HepG2 (cell line): ENCODE data around the gene ANKRD42. TPM values are rescaled to one million over a fixed set of nuclear protein-coding genes. Genes with fewer than 3 reads are reported as not detected.

Source experiments
- ADNP ChIP-seq: sonication (generic); formaldehyde crosslinking; IDR thresholded peaks from 2 replicates; pipeline ENCODE4 v1.4.0; 2020; ENCODE audit warnings: missing genetic modification reagents
- AGO2 ChIP-seq: fragments of 200-400 bp; formaldehyde crosslinking; optimal IDR thresholded peaks from 2 replicates; pipeline ENCODE3; 2017; ENCODE audit warnings: mild to moderate bottlenecking, low read depth, low read length, moderate library complexity
- DMAP1 ChIP-seq: IDR thresholded peaks from 2 replicates; pipeline ENCODE4 v1.6.1; 2016
- FOXK1 ChIP-seq: sonication (generic); formaldehyde crosslinking; IDR thresholded peaks from 2 replicates; pipeline ENCODE4 v1.4.0; 2020; ENCODE audit warnings: low read depth, missing genetic modification reagents, borderline replicate concordance
- GATAD2A ChIP-seq: IDR thresholded peaks from 2 replicates; pipeline ENCODE4 v1.6.1; 2016
- HNRNPK ChIP-seq: fragments of 200-400 bp; formaldehyde crosslinking; IDR thresholded peaks from 2 replicates; pipeline ENCODE4 v1.6.1; 2018; ENCODE audit warnings: low read length, low read depth, moderate library complexity, mild to moderate bottlenecking; ENCODE audit not compliant: poor library complexity, severe bottlenecking
- KLF16 ChIP-seq, 2 experiments: sonication (generic) in 1 of 2; formaldehyde crosslinking in 1 of 2; IDR thresholded peaks; 2 replicates each; pipeline versions ENCODE4 v1.6.1 to v1.8.0; 2016 to 2023; ENCODE audit warnings: missing genetic modification reagents in 2 of 2, missing compliant biosample characterization in 1 of 2
- MIER2 ChIP-seq: IDR thresholded peaks from 2 replicates; pipeline ENCODE4 v1.6.1; 2016; ENCODE audit warnings: missing biosample characterization, missing genetic modification reagents
- MXD4 ChIP-seq: IDR thresholded peaks from 2 replicates; pipeline ENCODE4 v1.6.1; 2016; ENCODE audit warnings: mild to moderate bottlenecking, missing biosample characterization, missing genetic modification reagents
- NPAS2 ChIP-seq: sonication (generic); formaldehyde crosslinking; IDR thresholded peaks from 2 replicates; pipeline ENCODE4 v1.8.0; 2022; ENCODE audit warnings: mild to moderate bottlenecking, missing genetic modification reagents, borderline replicate concordance
- SALL2 ChIP-seq: sonication (generic); formaldehyde crosslinking; IDR thresholded peaks from 2 replicates; pipeline ENCODE4 v1.8.1; 2023; ENCODE audit warnings: mild to moderate bottlenecking, missing genetic modification reagents, inconsistent platforms
- SKI ChIP-seq: fragments of 450-650 bp; IDR thresholded peaks from one replicate; pipeline ENCODE4 v1.6.1; 2018; ENCODE audit warnings: mild to moderate bottlenecking; ENCODE audit not compliant: partially characterized antibody
- SRF ChIP-seq: IDR thresholded peaks from 2 replicates; pipeline ENCODE4 v1.6.1; 2011; ENCODE audit warnings: mild to moderate bottlenecking, low read depth, low read length, moderate library complexity
- TBL1XR1 ChIP-seq: fragments of 150-350 bp; IDR thresholded peaks from 2 replicates; pipeline ENCODE4 v1.6.1; 2014; ENCODE audit warnings: borderline replicate concordance, low read length; ENCODE audit not compliant: partially characterized antibody
- USF2 ChIP-seq, 2 experiments: sonication (generic) in 1 of 2; formaldehyde crosslinking in 1 of 2; IDR thresholded peaks; 2 replicates each; pipeline versions ENCODE4 v1.5.1 to v1.6.1; 2011 to 2020; ENCODE audit warnings: borderline replicate concordance in 1 of 2, low read depth in 1 of 2, low read length in 1 of 2, mild to moderate bottlenecking in 1 of 2, missing genetic modification reagents in 1 of 2, moderate library complexity in 1 of 2
- YEATS4 ChIP-seq: sonication (generic); formaldehyde crosslinking; IDR thresholded peaks from 2 replicates; pipeline ENCODE4 v1.4.0; 2020; ENCODE audit warnings: missing genetic modification reagents, borderline replicate concordance
- ZIK1 ChIP-seq: sonication (generic); formaldehyde crosslinking; IDR thresholded peaks from 2 replicates; pipeline ENCODE4 v1.5.0; 2020; ENCODE audit warnings: mild to moderate bottlenecking, low read depth, missing genetic modification reagents, borderline replicate concordance
- ZNF367 ChIP-seq: sonication (generic); formaldehyde crosslinking; IDR thresholded peaks from 2 replicates; pipeline ENCODE4 v1.4.0; 2020; ENCODE audit warnings: missing genetic modification reagents, borderline replicate concordance
- ZNF512B ChIP-seq: sonication (generic); formaldehyde crosslinking; IDR thresholded peaks from 2 replicates; pipeline ENCODE4 v1.5.1; 2020; ENCODE audit warnings: missing genetic modification reagents, mild to moderate bottlenecking, borderline replicate concordance
- ZNF562 ChIP-seq: sonication (generic); formaldehyde crosslinking; IDR thresholded peaks from 2 replicates; pipeline ENCODE4 v1.8.0; 2022; ENCODE audit warnings: missing genetic modification reagents, borderline replicate concordance
- ZNF713 ChIP-seq: sonication (generic); formaldehyde crosslinking; IDR thresholded peaks from 2 replicates; pipeline ENCODE4 v1.4.0; 2020; ENCODE audit warnings: mild to moderate bottlenecking, missing genetic modification reagents
- ZNF772 ChIP-seq: sonication (generic); formaldehyde crosslinking; IDR thresholded peaks from 2 replicates; pipeline ENCODE4 v1.5.0; 2020; ENCODE audit warnings: mild to moderate bottlenecking, missing genetic modification reagents
- polyA plus RNA-seq, 8 experiments: library from polyadenylated mRNA; depleted of rRNA in 3 of 8; stranded (reverse) in 7 of 8; unstranded in 1 of 8; fragments of >200 nt; fragmentation: Illumina TruSeq in 4 of 8; extraction: Trizol in 4 of 8; gene quantifications; 2 replicates each; pipeline versions ENCODE4 v1.2.1 to v1.2.3, GENCODE V29; 2011 to 2016; ENCODE audit warnings: low read depth in 4 of 8, missing spikeins in 1 of 8, mixed read lengths in 1 of 8; ENCODE audit not compliant: insufficient read depth in 1 of 8
- total RNA-seq, 5 experiments: library from RNA; depleted of rRNA; stranded (reverse); fragments of >200 nt; fragmentation: Illumina TruSeq; extraction: Trizol; gene quantifications; 2 replicates each; pipeline ENCODE4 v1.2.3, GENCODE V29; 2016; ENCODE audit warnings: low read depth in 1 of 5
- TF ChIP-seq, protein P1 (sequence below): IDR thresholded peaks from 2 replicates; pipeline ENCODE4 v1.6.1; 2018; ENCODE audit warnings: missing genetic modification reagents

Gene ANKRD42
- total and polyA plus RNA-seq, 2 of the 13 experiments (the other 11 are each of a cell fraction or from before 2014, with no cell fraction given): 2.2 to 3.7 TPM

- no peak for TF ChIP-seq ZNF512B (CRISPR knock-in tag)
- peak; percentile 93 for TF ChIP-seq DMAP1 (CRISPR knock-in tag)
- TF ChIP-seq NPAS2: no peak
- peak; percentile 79; the same call in 1 of the 2 replicates for TF ChIP-seq FOXK1 (CRISPR knock-in tag)
- peak; percentile 54; the same call in 1 of the 2 replicates for TF ChIP-seq SALL2 (CRISPR knock-in tag)
- no peak for TF ChIP-seq ZNF562
- peak; percentile 52 for TF ChIP-seq AGO2
- no peak for TF ChIP-seq SRF
- no peak for TF ChIP-seq USF2 (IDR thresholded peaks at IDR 0.05; ENCODE audit: low read depth, low read length)
- TF ChIP-seq USF2 (CRISPR knock-in tag; IDR thresholded peaks at IDR 0.05; ENCODE audit: borderline replicate concordance): no peak; the same call in 1 of the 2 replicates
- 0 out of 2 replicates have a peak, but pooled peaks have one; percentile 61 for TF ChIP-seq ZNF367 (CRISPR knock-in tag)
- TF ChIP-seq YEATS4: peak; percentile 88
- no peak for TF ChIP-seq SKI
- TF ChIP-seq, protein P1, sequence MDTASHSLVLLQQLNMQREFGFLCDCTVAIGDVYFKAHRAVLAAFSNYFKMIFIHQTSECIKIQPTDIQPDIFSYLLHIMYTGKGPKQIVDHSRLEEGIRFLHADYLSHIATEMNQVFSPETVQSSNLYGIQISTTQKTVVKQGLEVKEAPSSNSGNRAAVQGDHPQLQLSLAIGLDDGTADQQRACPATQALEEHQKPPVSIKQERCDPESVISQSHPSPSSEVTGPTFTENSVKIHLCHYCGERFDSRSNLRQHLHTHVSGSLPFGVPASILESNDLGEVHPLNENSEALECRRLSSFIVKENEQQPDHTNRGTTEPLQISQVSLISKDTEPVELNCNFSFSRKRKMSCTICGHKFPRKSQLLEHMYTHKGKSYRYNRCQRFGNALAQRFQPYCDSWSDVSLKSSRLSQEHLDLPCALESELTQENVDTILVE (CRISPR knock-in tag): peak; percentile 55; the same call in 1 of the 2 replicates
- TF ChIP-seq MIER2 (CRISPR knock-in tag): no peak
- no peak for TF ChIP-seq ZNF713 (CRISPR knock-in tag)
- no peak for TF ChIP-seq HNRNPK
- TF ChIP-seq MXD4 (CRISPR knock-in tag): 0 out of 2 replicates have a peak, but pooled peaks have one; percentile 23
- no peak for TF ChIP-seq ADNP (CRISPR knock-in tag)
- TF ChIP-seq GATAD2A: peak; percentile 49; the same call in 1 of the 2 replicates
- no peak for TF ChIP-seq TBL1XR1
- no peak for TF ChIP-seq ZIK1 (CRISPR knock-in tag)
- peak in 1 of 2 experiments; percentile 59; a peak in 1 of 4 replicates for TF ChIP-seq KLF16 (CRISPR knock-in tag; IDR thresholded peaks at IDR 0.05)
- peak; percentile 85; the same call in 1 of the 2 replicates for TF ChIP-seq ZNF772 (CRISPR knock-in tag)
Observed at GRCh38 chr11:83193315-83194280, at the start of gene ANKRD42 (continued).
